Kidney capillary endothelial cell (primary cell): ENCODE results near the gene PLSCR4.

Source experiments
- DNase-seq: peaks from one replicate; pipeline ENCODE4 v3.0.0-alpha.2; 2018; ENCODE audit warnings: low spot score

PLSCR4 gene

DNA sequence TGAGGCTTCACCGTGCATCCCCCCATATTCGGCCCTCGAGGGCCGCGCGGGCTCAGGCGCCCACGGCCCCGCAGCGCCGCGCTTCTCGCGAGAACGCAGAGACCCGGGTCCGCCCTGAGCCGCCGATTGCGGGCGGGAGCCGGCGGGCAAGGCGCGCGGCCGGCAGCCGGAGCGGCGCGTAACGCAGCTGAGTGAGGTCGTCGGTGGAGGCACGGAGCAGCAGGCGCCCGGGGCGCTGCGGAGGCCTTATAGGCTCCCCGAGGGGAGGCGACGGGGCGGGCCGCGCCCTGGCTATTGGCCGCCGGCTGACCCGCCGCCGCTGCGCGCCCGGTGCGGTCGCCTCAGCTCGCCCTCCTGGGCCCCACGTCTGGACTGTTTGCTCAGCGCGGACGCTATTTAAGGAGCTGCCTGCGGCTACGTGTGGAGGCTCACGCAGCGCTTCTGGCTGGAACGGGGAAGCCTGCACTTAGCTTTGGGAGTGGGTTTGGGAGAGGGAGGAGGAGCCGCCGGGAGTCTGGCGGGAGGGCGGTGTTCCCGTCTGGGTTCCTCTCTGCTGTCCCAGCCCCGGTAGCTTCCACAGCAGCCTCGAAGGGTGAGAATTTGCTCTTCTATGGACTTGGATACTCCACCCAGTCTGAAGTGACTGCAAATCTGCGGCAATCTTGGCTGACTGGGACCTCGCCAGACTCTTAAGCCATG lies 89.8 kb downstream of the PLSCR4 start, which contains the start of gene PLOD2:
Gene PLOD2 (minus strand): TSS at position 221 of the 699 bp plus-strand sequence. CDS start 195 bp downstream, at position 26.
- peak; percentile 68 for DNase-seq

- DNase-seq, result peak; percentile 77
Observed at GRCh38 chr3:146160321-146160963, 90.5 kb downstream of the PLSCR4 start.

DNA sequence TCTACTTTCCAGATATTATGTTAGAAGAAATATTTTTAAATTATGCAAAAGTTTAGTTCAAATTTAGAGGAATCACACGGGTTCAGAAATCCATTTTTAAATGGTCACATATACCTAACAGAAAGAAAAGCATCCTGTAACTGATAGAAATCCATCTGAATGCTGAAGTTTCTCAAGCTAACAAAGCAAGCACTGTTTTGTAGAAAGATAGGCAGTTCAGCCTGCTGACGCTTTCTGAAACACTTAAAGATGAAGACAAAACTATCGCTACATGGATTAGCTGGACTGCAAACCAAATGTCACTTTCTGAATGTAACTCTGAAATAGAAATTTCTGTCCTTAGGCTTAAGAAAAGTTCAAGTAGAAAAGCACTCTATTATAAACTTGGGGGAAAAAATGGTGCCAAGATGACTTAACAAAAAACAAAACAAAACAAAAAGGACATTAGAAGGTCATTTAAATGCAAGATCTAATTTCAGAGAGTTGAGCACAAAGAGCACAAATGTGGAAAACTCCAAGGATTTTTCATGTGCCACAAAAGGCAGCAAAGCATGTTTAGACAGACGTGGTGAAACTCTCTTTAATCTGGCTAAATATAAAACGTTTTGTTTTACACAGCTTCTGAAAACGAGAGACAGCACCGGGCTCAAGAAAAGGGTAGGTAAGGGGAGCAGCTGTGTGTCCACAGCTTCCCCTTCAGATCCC lies 91.1 kb downstream of the PLSCR4 start:
- no peak for DNase-seq

GRCh38 chr3:146159037-146159436 lies 91.9 kb downstream of the PLSCR4 start:
- DNase-seq, result no peak

GRCh38 chr3:146157325-146158060 lies 93.4 kb downstream of the PLSCR4 start:
- no peak for DNase-seq

DNA sequence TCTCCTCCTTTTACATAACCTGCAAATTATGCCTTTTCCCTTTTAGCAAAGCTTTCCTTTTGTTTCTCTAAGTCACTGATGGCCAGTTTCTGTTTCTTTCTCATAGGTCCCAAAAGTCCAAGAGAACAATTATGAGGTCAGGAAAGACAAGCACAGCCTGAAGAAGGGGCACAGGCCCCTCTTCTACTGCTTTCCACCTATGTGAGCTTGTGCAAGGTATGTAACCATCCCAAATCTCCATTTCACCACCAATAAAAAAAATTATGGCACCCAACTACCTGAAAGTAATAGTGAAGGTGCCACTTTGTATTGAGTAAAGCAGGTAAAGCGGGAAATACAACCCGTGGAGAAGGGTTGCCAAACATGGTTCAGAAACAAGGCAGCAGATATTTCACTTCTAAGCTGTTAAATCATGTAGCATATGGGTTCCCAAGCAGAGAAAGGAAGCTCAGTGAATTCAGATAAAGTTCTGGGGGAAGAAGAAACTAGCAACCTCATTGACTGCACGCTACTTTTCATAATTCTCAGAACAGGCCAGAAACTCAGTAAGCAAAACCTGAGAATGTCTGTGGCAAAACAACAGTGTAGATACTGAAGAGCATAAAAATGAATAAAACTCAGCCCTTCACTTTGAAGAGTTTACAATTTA lies 94.1 kb downstream of the PLSCR4 start:
- no peak for DNase-seq

DNA sequence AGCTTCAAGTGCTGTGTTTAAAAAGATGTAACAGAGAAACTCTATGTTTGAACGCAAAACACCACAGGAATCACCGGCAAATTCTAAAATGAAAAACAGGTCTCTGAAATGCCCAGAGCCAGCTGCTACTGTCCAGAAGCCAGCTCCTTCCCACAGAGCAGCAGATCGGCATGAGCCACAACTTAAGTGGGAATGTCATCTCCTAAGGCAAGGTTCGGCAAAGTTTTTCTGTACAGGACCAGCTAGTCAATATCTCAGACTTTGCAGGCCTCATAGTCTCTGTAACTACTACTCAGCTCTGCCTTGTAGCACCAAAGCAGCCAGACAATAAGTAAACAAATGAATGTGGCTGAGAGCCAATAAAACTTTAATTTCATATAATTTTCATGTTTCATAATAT lies 94.8 kb downstream of the PLSCR4 start:
- DNase-seq, result no peak

DNA sequence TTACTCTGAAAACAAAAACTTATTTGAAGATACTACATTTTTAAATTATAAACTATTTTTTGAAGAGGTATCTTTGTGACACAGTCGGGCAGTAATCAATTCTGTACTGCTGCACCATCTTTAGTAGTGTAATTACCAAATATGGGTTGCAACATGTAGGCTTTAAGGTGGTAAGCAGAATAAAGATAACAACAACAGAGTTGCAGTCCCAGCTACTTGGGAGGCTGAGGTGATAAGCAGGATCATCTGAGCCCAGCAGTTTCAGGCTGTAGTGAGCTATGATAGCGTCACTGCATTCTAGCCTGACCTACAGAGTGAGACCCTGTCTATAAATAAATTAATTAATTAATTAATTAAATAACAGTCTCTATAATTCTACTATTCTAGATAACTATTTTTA lies 95.9 kb downstream of the PLSCR4 start:
- no peak for DNase-seq

DNA sequence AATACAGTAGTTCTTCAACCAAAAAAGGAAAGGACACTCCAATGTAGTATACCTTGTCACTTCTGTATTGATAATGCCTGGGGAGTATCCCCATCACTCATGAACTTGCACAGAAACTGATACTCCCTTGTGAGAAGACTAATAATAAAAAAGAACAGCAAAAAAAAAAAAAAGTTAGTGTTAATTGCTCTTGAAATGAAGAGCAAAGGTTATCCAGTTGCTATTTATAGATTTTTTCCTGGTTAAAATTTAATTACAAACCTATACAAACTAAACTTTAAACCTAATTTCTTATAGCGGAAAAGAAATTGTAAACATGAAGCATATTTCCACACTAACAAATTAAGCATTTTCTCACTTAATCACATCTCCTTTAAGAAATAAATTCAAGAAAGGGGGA lies 96.6 kb downstream of the PLSCR4 start:
- DNase-seq, result no peak

DNA sequence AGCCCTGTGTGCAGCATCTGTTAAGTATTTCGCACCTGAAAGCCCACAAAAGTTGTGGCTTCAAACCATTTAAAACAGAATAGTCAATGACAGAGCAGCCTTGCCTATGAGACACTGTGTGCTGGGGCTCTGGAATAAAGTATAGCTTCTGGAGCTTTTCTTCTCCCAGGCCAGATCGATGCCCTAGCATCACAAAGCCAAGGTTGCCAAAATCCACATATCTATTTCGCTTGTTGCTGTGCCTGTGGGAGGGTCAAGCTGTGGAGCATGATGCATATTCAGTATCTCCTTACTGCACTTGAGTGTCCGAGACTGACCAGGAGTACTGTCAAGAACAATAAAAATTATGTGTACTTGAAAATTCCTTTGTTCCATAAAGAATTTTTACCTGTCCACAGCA lies 97.5 kb downstream of the PLSCR4 start:
- DNase-seq, result no peak

- DNase-seq, result no peak
Observed at GRCh38 chr3:146152834-146153233, 98.1 kb downstream of the PLSCR4 start.

- no peak for DNase-seq
Observed at GRCh38 chr3:146148468-146148931, 102.4 kb downstream of the PLSCR4 start.

GRCh38 chr3:146145642-146146041 lies 105.3 kb downstream of the PLSCR4 start:
- no peak for DNase-seq

DNA sequence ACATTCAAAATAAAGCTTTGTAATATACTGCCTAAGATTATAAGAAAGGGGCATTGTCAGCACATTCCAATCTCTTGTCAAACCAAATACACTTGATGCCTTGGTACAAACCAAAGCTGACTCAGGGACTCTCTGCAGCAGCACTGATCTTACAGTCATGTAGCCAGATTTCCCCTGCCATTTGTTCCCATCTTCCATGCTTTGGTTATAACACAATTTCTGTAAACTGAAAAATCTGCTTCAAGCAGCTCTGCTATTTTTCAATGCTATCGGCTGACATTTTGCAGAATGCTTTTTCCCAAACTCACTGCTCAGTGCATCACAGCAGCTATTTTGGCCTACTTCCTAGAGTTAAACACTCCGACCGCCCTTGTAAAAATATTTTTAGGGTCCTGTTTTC lies 108.1 kb downstream of the PLSCR4 start:
- DNase-seq, result no peak
